ENCODE results near the gene HS3ST4.

HS3ST4 gene

DNA sequence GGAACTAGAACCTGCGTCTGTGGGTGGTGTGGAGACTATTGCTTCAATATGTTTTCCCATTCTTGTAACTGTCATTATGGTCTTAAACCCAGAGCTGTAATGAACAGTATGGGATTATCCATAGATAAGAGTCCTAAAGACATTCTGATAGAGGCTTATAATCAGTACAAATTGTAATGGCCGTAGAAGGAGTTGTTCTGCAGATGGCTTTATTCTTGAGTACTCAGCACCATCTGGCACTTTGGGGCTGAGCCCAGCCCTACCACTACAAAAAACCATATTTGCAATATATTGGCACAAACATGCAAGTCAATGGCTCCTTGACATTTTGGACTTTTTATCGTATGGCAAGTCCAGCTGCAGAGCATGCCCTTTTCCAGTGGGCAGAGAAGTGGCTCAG, 150.0 kb downstream of the HS3ST4 start:
- Histone ChIP-seq H3K4me3 (ENCODE audit: low read length) (no peak overlapping the region), H3K4me1 (ENCODE audit: control insufficient read depth, insufficient read depth, low read length) (peaks cover 5% of the 10 kb centered on the region), H3K9ac (ENCODE audit: low read length) (no peak overlapping the region), H3K36me3 (ENCODE audit: control insufficient read depth, insufficient read depth, low read length) (no peaks in the 10 kb centered on the region), H3K27me3 (ENCODE audit: control insufficient read depth, insufficient read depth, low read length) (peaks cover 3% of the 10 kb centered on the region), H3K9me3 (ENCODE audit: control insufficient read depth, low read length) (no peaks in the 10 kb centered on the region)

DNA sequence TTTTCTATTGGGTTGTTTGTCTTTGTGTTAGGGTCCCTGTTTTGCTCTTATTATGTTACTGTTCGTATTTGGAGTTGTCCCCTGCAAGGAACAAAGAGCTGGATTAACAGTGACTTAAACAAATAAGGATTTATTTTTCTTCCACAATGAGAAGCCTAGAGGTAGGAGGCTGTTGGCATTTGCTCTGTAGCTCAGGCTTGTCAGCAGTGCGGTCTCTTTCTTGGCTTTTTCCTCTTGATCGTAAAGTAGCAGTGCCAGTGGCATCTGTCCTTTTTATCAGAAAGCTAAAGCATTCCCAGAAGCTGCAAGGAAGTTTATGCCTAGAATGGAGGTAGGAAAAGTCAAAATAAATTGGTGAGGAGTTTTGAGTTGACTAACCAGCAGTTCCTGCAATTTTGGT, 154.1 kb downstream of the HS3ST4 start:
- no peaks in the 10 kb centered on the region for H3K9me3 ChIP-seq (ENCODE audit: control insufficient read depth, low read length)
- no peaks in the 10 kb centered on the region for H3K36me3 ChIP-seq (ENCODE audit: control insufficient read depth, insufficient read depth, low read length)
- no peak overlapping the region for H3K4me3 ChIP-seq (ENCODE audit: low read length)
- H3K27me3 ChIP-seq (ENCODE audit: control insufficient read depth, insufficient read depth, low read length) = no peaks in the 10 kb centered on the region
- no peaks in the 10 kb centered on the region for H3K4me1 ChIP-seq (ENCODE audit: control insufficient read depth, insufficient read depth, low read length)
- H3K9ac ChIP-seq (ENCODE audit: low read length) = no peak overlapping the region

DNA sequence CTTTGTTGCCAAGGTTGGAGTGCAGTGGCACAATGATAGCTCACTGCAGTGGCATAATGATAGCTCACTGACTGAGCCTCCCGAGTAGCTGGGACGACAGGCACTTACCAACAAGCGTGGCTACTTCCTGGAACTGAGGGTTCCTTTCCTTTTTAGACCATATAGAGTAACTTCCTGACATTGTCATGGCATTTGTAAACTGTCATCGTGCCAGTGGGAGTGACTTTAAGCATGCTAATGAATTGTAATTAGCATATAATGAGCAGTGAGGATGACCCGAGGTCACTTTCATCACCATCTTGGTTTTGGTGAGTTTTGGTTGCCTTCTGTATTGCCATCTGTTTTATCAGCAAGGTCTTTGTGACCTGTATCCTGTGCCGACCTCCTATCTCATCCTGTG, 162.4 kb downstream of the HS3ST4 start:
- no peak overlapping the region for H3K4me3 ChIP-seq (ENCODE audit: low read length)
- H3K36me3 ChIP-seq (ENCODE audit: control insufficient read depth, insufficient read depth, low read length) = no peaks in the 10 kb centered on the region
- no peaks in the 10 kb centered on the region for H3K9me3 ChIP-seq (ENCODE audit: control insufficient read depth, low read length)
- H3K27me3 ChIP-seq (ENCODE audit: control insufficient read depth, insufficient read depth, low read length) = no peaks in the 10 kb centered on the region
- no peaks in the 10 kb centered on the region for H3K4me1 ChIP-seq (ENCODE audit: control insufficient read depth, insufficient read depth, low read length)
- no peak overlapping the region for H3K9ac ChIP-seq (ENCODE audit: low read length)

DNA sequence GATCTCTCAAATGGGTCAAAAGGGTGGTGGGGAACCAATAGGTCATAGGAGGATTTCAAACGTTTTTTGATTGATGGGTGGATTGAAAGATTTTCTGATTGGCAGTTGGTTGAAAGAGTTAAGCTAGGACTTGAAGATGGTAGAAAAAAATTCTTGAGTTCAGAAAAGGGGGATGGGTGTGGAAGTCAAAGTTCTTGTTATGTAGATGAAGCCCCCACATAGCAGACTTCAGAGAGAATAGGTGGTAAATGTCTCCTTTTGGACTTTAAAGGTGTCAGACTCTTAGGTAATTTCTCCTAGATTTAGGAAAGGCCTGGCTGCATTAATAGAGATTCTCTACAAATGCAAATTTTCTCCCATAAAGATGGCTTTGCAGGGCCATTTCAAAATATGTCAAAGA, 163.3 kb downstream of the HS3ST4 start:
- no peaks in the 10 kb centered on the region for H3K4me1 ChIP-seq (ENCODE audit: control insufficient read depth, insufficient read depth, low read length)

GRCh38 chr16:25855818-25856217, 164.1 kb downstream of the HS3ST4 start:
- no peak overlapping the region for H3K4me3 ChIP-seq (ENCODE audit: low read length)
- H3K9ac ChIP-seq (ENCODE audit: low read length) = no peak overlapping the region
- no peaks in the 10 kb centered on the region for H3K36me3 ChIP-seq (ENCODE audit: control insufficient read depth, insufficient read depth, low read length)
- no peaks in the 10 kb centered on the region for H3K27me3 ChIP-seq (ENCODE audit: control insufficient read depth, insufficient read depth, low read length)
- no peaks in the 10 kb centered on the region for H3K4me1 ChIP-seq (ENCODE audit: control insufficient read depth, insufficient read depth, low read length)
- no peaks in the 10 kb centered on the region for H3K9me3 ChIP-seq (ENCODE audit: control insufficient read depth, low read length)

More for the DNA sequence above, 163.3 kb downstream of the HS3ST4 start:
- no peak overlapping the region for H3K9ac ChIP-seq (ENCODE audit: low read length)
- no peaks in the 10 kb centered on the region for H3K27me3 ChIP-seq (ENCODE audit: control insufficient read depth, insufficient read depth, low read length)
- no peaks in the 10 kb centered on the region for H3K9me3 ChIP-seq (ENCODE audit: control insufficient read depth, low read length)
- H3K36me3 ChIP-seq (ENCODE audit: control insufficient read depth, insufficient read depth, low read length) = no peaks in the 10 kb centered on the region
- no peak overlapping the region for H3K4me3 ChIP-seq (ENCODE audit: low read length)

DNA sequence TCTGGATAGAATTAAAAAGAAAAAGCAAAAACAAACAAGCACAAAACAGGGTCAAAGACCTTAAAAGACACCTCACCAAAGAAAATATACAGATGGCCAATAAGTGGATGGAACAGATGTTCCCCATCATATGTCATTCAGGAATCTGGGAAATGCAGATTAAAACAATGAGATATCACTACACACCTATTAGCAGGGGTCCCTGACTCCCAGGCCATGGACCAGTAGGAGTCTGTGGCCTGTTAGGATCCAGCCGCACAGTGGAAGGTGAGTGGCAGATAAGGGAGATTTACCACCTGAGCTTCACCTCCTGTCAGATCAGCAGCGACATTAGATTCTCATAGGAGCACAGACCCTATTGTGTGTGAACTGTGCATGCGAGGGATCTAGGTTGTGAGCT, 167.9 kb downstream of the HS3ST4 start:
- no peaks in the 10 kb centered on the region for H3K36me3 ChIP-seq (ENCODE audit: control insufficient read depth, insufficient read depth, low read length)

DNA sequence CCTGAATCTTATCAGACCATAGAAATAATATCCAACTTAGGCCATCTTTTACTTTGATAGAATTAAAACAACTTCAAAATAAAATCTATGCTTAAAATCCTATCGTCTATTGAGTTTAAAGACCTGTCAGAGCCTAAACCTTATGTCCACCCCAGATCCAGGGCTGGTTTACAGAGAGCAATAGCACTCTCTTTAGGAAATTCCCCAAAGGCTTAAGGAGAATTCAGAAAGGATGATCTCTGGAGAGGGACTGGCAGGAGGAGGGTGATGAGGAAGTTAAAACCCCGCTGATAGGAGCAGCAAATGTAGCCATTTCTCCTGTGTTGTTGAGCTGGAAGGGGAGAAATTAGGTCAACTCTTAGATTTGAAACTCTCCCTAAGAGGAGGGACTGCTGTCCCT, 175.3 kb downstream of the HS3ST4 start:
- no peaks in the 10 kb centered on the region for H3K36me3 ChIP-seq (ENCODE audit: control insufficient read depth, insufficient read depth, low read length)
- no peaks in the 10 kb centered on the region for H3K27me3 ChIP-seq (ENCODE audit: control insufficient read depth, insufficient read depth, low read length)
- no peaks in the 10 kb centered on the region for H3K4me1 ChIP-seq (ENCODE audit: control insufficient read depth, insufficient read depth, low read length)
- H3K4me3 ChIP-seq (ENCODE audit: low read length) = no peak overlapping the region
- no peaks in the 10 kb centered on the region for H3K9me3 ChIP-seq (ENCODE audit: control insufficient read depth, low read length)
- H3K9ac ChIP-seq (ENCODE audit: low read length) = no peak overlapping the region

More for the DNA sequence above, 167.9 kb downstream of the HS3ST4 start:
- H3K27me3 ChIP-seq (ENCODE audit: control insufficient read depth, insufficient read depth, low read length) = no peaks in the 10 kb centered on the region
- H3K4me3 ChIP-seq (ENCODE audit: low read length) = no peak overlapping the region
- no peaks in the 10 kb centered on the region for H3K4me1 ChIP-seq (ENCODE audit: control insufficient read depth, insufficient read depth, low read length)
- no peaks in the 10 kb centered on the region for H3K9me3 ChIP-seq (ENCODE audit: control insufficient read depth, low read length)
- H3K9ac ChIP-seq (ENCODE audit: low read length) = no peak overlapping the region

GRCh38 chr16:25868106-25868505, 176.3 kb downstream of the HS3ST4 start:
- Histone ChIP-seq H3K36me3 (ENCODE audit: control insufficient read depth, insufficient read depth, low read length) (no peaks in the 10 kb centered on the region), H3K27me3 (ENCODE audit: control insufficient read depth, insufficient read depth, low read length) (no peaks in the 10 kb centered on the region)

DNA sequence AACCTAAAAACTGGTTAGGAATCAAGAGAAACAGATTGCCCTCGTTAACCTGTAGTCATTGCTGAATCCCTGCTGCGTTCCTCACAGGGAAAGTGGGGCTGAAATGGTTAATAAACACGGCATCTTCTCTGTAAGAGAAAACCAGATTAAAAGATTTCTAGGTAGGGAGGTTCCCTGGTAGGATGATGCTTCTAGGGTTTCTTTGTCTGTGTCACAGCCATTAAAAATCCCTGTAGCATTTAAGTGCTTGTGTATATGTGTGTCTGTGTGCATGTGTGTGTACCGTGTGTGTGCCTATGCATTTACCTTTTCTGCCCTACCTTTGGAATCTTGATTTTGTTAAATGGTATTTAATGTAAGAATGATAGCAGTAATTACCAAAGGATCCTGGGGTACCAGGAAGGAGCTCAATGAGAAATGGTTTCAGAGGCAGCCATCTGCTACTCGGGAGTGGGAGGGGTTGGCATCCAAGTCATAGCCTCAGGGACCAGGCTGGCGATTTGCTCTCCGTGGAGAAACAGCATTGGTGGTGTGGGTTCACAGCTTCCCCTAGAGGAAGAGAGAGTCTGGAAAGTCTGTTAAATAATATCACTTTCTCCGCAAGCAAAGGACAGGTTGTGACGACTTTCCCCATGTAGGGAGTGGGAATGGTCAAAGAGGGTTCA, 177.1 kb downstream of the HS3ST4 start:
- H3K4me1 ChIP-seq (ENCODE audit: control insufficient read depth, insufficient read depth, low read length) = no peaks in the 10 kb centered on the region
- H3K27me3 ChIP-seq (ENCODE audit: control insufficient read depth, insufficient read depth, low read length) = no peaks in the 10 kb centered on the region
- no peaks in the 10 kb centered on the region for H3K9me3 ChIP-seq (ENCODE audit: control insufficient read depth, low read length)
- no peak overlapping the region for H3K9ac ChIP-seq (ENCODE audit: low read length)
- H3K36me3 ChIP-seq (ENCODE audit: control insufficient read depth, insufficient read depth, low read length) = no peaks in the 10 kb centered on the region
- H3K4me3 ChIP-seq (ENCODE audit: low read length) = no peak overlapping the region

More at GRCh38 chr16:25868106-25868505, 176.3 kb downstream of the HS3ST4 start:
- Histone ChIP-seq H3K9me3 (ENCODE audit: control insufficient read depth, low read length) (no peaks in the 10 kb centered on the region), H3K9ac (ENCODE audit: low read length) (no peak overlapping the region), H3K4me1 (ENCODE audit: control insufficient read depth, insufficient read depth, low read length) (no peaks in the 10 kb centered on the region), H3K4me3 (ENCODE audit: low read length) (no peak overlapping the region)

DNA sequence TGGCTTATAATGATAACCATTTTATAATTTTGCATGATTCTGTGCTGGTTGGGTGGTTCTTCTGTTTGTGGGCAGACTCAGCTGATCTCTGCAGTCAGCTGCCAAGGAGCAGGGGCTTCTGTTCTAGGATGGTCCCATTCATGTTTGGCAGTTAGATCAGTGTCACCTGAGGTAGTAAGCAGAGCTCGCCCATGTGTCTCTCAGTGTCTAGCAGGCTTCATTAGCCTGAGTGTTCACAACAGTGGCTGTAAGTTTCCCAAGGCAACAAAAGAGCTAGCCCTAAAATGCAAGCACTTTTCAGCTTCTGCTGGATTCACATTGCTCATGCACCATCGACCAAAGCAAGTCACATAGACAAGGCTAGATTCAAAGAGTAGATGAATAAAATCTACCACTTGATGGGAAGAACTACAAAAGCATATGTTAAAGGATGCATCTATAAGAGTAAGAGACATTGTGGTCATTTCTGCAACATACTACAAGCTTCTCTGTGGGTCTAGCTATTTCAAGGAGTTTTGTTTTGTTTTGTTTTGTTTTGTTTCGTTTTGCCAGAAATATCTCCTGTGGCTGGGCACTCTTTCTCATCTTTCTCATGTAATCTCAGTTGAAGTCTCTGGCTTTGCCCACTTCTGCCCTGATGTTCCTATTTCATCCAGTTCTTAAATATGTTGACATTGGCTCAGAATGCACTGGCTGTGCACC, 180.8 kb downstream of the HS3ST4 start:
- Histone ChIP-seq H3K4me1 (ENCODE audit: control insufficient read depth, insufficient read depth, low read length) (no peaks in the 10 kb centered on the region), H3K9ac (ENCODE audit: low read length) (no peak overlapping the region), H3K27me3 (ENCODE audit: control insufficient read depth, insufficient read depth, low read length) (no peaks in the 10 kb centered on the region), H3K36me3 (ENCODE audit: control insufficient read depth, insufficient read depth, low read length) (no peaks in the 10 kb centered on the region), H3K9me3 (ENCODE audit: control insufficient read depth, low read length) (no peaks in the 10 kb centered on the region), H3K4me3 (ENCODE audit: low read length) (no peak overlapping the region)

GRCh38 chr16:25874196-25874595, 182.4 kb downstream of the HS3ST4 start:
- Histone ChIP-seq H3K36me3 (ENCODE audit: control insufficient read depth, insufficient read depth, low read length) (no peaks in the 10 kb centered on the region), H3K9me3 (ENCODE audit: control insufficient read depth, low read length) (no peaks in the 10 kb centered on the region), H3K9ac (ENCODE audit: low read length) (no peak overlapping the region), H3K4me1 (ENCODE audit: control insufficient read depth, insufficient read depth, low read length) (no peaks in the 10 kb centered on the region), H3K4me3 (ENCODE audit: low read length) (no peak overlapping the region), H3K27me3 (ENCODE audit: control insufficient read depth, insufficient read depth, low read length) (no peaks in the 10 kb centered on the region)

DNA sequence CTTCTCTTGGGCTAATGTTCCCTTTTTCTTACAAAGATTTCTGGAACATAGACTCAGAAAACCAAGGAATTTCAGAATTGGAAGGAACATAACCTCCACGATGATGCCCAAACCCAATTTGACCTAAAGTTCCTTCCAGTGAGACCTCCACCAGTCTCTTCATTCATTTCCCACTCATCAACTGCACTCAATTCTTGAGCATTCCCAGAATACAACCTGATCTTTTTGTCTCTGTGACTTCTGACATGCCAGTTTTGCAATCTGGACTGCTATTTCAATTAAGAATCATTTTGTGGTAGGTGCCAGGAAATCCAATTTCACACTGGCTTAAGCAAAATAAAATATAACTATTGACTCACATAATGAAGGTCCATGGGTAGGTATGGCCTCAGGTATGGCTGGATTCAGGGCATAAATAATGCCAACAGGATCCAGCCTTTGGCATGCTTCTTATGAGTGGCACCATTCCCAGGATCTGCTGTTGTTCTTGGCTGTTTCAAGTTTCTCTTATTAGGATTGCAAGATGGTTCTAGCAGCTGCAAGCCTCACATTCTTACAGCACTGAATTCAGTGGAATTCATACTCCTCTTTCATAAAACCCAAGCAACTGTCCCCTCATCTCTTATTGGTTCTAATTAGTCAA, 184.3 kb downstream of the HS3ST4 start:
- Histone ChIP-seq H3K27me3 (ENCODE audit: control insufficient read depth, insufficient read depth, low read length) (no peaks in the 10 kb centered on the region), H3K36me3 (ENCODE audit: control insufficient read depth, insufficient read depth, low read length) (no peaks in the 10 kb centered on the region), H3K9ac (ENCODE audit: low read length) (no peak overlapping the region), H3K4me1 (ENCODE audit: control insufficient read depth, insufficient read depth, low read length) (no peaks in the 10 kb centered on the region), H3K9me3 (ENCODE audit: control insufficient read depth, low read length) (no peaks in the 10 kb centered on the region), H3K4me3 (ENCODE audit: low read length) (no peak overlapping the region)

All from mucosa of stomach (tissue), 1 donor.